CD4-positive, CD25-positive, alpha-beta regulatory T cell (primary cell): Measurements from ENCODE around the gene PPFIA4. TPM values are rescaled to one million over a fixed set of nuclear protein-coding genes. Genes with fewer than 3 reads are reported as not detected.
A peak's percentile ranks its signal among the peaks of the same experiment; 100 is the strongest.
"Not testable (repeated sequence)": the region's sequence is repeated elsewhere in the genome, so short reads cannot be mapped to it uniquely, and the experiment has no call there.

Source experiments
- ATAC-seq, 2 donors: fragments of 150-1000 bp; cut with Tn5 transposase; one replicate each; pipeline ENCODE4 v1.10.0; 2021; ENCODE audit warnings: low read depth in 2 of 2, moderate number of reproducible peaks in 2 of 2, moderate library complexity in 1 of 2
- DNase-seq, 3 donors: peaks; one replicate each; pipeline versions ENCODE4 v3.0.0 to v3.0.0-alpha.2; 2012 to 2022; ENCODE audit warnings: mixed read lengths in 1 of 3
- H3K27ac ChIP-seq: one replicate; pipeline ENCODE4 v1.7.0; 2013; ENCODE audit warnings: mild to moderate bottlenecking, low read length; ENCODE audit not compliant: insufficient read depth, poor library complexity, severe bottlenecking
- H3K27me3 ChIP-seq: one replicate; pipeline ENCODE4 v1.7.0; 2013; ENCODE audit warnings: low read length; ENCODE audit not compliant: control insufficient read depth, insufficient read depth
- H3K36me3 ChIP-seq: one replicate; pipeline ENCODE4 v1.7.0; 2013; ENCODE audit warnings: mild to moderate bottlenecking, low read length, moderate library complexity; ENCODE audit not compliant: control insufficient read depth, insufficient read depth
- H3K4me1 ChIP-seq: 2 replicates; pipeline ENCODE4 v1.7.0; 2013; ENCODE audit warnings: mild to moderate bottlenecking, low read length; ENCODE audit not compliant: insufficient read depth, control insufficient read depth, poor library complexity, severe bottlenecking
- H3K4me3 ChIP-seq: one replicate; pipeline ENCODE4 v1.7.0; 2013; ENCODE audit warnings: low read depth, mild to moderate bottlenecking, low read length, moderate library complexity
- H3K9me3 ChIP-seq, 2 experiments: 1 replicate in 1 of 2; 2 replicates in 1 of 2; pipeline ENCODE4 v1.7.0; 2013; ENCODE audit warnings: low read length in 2 of 2, mild to moderate bottlenecking in 1 of 2, moderate library complexity in 1 of 2; ENCODE audit not compliant: control insufficient read depth in 2 of 2
- H3K27ac Mint-ChIP-seq, 3 donors: one replicate each; pipeline ENCODE4 v1.8.0; 2020 to 2022; ENCODE audit warnings: mild to moderate bottlenecking in 3 of 3, mixed read lengths in 3 of 3, moderate library complexity in 2 of 3
- H3K27me3 Mint-ChIP-seq: one replicate; pipeline ENCODE4 v1.8.0; 2022; ENCODE audit warnings: mild to moderate bottlenecking, mixed read lengths
- H3K36me3 Mint-ChIP-seq: one replicate; pipeline ENCODE4 v1.8.0; 2020; ENCODE audit warnings: mixed read lengths
- H3K4me1 Mint-ChIP-seq, 4 donors: one replicate each; pipeline ENCODE4 v1.8.0; 2020 to 2022; ENCODE audit warnings: mixed read lengths in 4 of 4, mild to moderate bottlenecking in 1 of 4
- H3K4me3 Mint-ChIP-seq, 4 donors: one replicate each; pipeline ENCODE4 v1.8.0; 2020 to 2022; ENCODE audit warnings: mild to moderate bottlenecking in 4 of 4, mixed read lengths in 4 of 4, moderate library complexity in 3 of 4
- H3K9me3 Mint-ChIP-seq, 7 donors: one replicate each; pipeline ENCODE4 v1.8.0; 2020 to 2022; ENCODE audit warnings: mixed read lengths in 7 of 7, mild to moderate bottlenecking in 3 of 7, moderate library complexity in 2 of 7
- polyA plus RNA-seq, 4 donors: library from polyadenylated mRNA; unstranded; fragments of 300-500 nt; fragmentation: Illumina TruSeq; gene quantifications; one replicate each; pipeline ENCODE4 v1.2.3, GENCODE V29; 2021
- total RNA-seq: library from RNA; stranded (reverse); gene quantifications from one replicate; pipeline ENCODE4 v1.2.3, GENCODE V29; 2022

The PPFIA4 gene
- total and polyA plus RNA-seq, 5 donors from 2014 or later: 0.96 TPM; not detected in 4

- H3K36me3 ChIP-seq: peaks cover 58% of the 10 kb centered on the region
- not testable (repeated sequence) for H3K4me3 ChIP-seq, H3K27me3 ChIP-seq, H3K4me1 ChIP-seq, H3K27me3 Mint-ChIP-seq, H3K9me3 ChIP-seq, DNase-seq, H3K27ac Mint-ChIP-seq, ATAC-seq, H3K27ac ChIP-seq, H3K4me3 Mint-ChIP-seq, H3K9me3 Mint-ChIP-seq
- peaks cover 27% of the 10 kb centered on the region for H3K36me3 Mint-ChIP-seq
- H3K4me1 Mint-ChIP-seq: peaks cover 4 to 12% (median 8%) of the 10 kb centered on the region in 4 donors
These were observed 3.4 kb upstream of the PPFIA4 start for GRCh38 chr1:203022855-203023254.

GRCh38 chr1:203025686-203026030, 633 bp upstream of the PPFIA4 start:
- Histone ChIP-seq H3K4me3 (no peak overlapping the region), H3K4me1 (peaks cover 8% of the 10 kb centered on the region), H3K27ac (peak overlapping the region; percentile 70), H3K9me3 (no peaks in the 10 kb centered on the region), H3K27me3 (peaks cover 9% of the 10 kb centered on the region), H3K36me3 (peaks cover 35% of the 10 kb centered on the region)
- Mint-ChIP-seq H3K27me3 (peaks cover 6% of the 10 kb centered on the region), H3K9me3 (peaks cover 0 to 6% (median 0%) of the 10 kb centered on the region in 7 donors), H3K27ac (peak overlapping the region; percentile 80 to 85 (median 84)), H3K36me3 (peaks cover 15% of the 10 kb centered on the region), H3K4me3 (peak overlapping the region; percentile 62 to 87 (median 77)), H3K4me1 (peaks cover 4 to 12% (median 8%) of the 10 kb centered on the region in 4 donors)
- ATAC-seq: no peak
- DNase-seq: no peak

DNA sequence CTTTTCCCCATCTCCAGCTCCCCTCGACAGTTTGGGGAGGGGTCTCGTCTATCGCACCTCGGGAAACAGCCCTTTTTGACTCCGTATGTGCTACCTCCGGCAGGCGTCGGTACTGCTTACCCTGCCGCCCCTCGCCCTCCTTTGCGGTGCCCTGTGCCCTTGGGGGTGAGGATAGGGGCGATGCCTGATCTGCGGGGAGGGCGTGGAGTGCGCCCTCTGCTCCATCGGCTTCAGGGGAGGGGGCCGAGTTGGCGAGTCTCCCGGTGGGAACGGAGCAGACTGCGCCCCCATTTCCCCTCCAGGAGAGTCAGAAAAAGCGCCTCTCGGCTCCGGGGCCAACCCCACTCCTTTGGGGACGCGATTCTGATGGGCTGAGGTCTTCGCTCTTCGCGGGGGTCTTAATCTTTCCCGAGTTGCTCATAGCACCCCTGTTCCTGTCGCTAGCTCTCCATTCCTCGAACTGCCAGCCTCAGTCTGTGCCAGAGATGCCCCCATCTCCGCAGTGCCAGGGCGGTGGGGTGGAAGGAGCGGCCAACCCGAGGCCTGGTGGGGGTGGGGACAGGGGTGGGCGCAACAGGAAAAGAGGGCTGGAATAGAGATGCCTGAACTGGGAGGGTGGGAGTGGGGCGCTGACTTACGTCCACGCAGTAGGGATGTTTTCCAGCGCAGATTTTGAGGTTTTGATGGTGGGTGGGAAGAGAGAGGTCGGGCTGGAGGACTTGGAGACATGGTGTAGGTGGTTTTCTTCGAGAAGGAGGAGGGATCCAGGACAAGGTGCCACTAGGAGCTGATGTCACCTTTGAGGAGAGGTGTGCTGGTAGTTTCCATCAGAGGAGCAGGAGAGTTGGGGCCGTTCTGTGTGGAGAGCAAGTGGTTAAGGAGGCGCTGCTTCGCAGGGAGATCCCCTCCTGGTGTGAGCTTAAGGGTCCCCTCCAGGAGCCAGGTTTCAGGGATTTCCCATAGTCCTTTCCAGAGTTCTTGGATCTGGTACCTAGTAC, 674 bp downstream of the PPFIA4 start:
- Histone ChIP-seq H3K4me3 (peak overlapping the region; percentile 57), H3K9me3 (no peaks in the 10 kb centered on the region), H3K4me1 (peaks cover 8% of the 10 kb centered on the region), H3K36me3 (peaks cover 22% of the 10 kb centered on the region), H3K27ac (no peak overlapping the region), H3K27me3 (peaks cover 9% of the 10 kb centered on the region)
- DNase-seq (no peak), ATAC-seq (peak; percentile 21 to 33)
- Mint-ChIP-seq H3K4me3 (peak overlapping the region; percentile 78 to 82 (median 81)), H3K36me3 (peaks cover 9% of the 10 kb centered on the region), H3K9me3 (peaks cover 0 to 6% (median 0%) of the 10 kb centered on the region in 7 donors), H3K4me1 (peaks cover 4 to 12% (median 8%) of the 10 kb centered on the region in 4 donors), H3K27me3 (peaks cover 6% of the 10 kb centered on the region), H3K27ac (peak overlapping the region; percentile 80 to 85 (median 82))

GRCh38 chr1:203028067-203028783, 1.9 kb downstream of the PPFIA4 start:
- H3K4me3 Mint-ChIP-seq: peak overlapping the region in 2 of 4 donors; percentile 78 to 80

DNA sequence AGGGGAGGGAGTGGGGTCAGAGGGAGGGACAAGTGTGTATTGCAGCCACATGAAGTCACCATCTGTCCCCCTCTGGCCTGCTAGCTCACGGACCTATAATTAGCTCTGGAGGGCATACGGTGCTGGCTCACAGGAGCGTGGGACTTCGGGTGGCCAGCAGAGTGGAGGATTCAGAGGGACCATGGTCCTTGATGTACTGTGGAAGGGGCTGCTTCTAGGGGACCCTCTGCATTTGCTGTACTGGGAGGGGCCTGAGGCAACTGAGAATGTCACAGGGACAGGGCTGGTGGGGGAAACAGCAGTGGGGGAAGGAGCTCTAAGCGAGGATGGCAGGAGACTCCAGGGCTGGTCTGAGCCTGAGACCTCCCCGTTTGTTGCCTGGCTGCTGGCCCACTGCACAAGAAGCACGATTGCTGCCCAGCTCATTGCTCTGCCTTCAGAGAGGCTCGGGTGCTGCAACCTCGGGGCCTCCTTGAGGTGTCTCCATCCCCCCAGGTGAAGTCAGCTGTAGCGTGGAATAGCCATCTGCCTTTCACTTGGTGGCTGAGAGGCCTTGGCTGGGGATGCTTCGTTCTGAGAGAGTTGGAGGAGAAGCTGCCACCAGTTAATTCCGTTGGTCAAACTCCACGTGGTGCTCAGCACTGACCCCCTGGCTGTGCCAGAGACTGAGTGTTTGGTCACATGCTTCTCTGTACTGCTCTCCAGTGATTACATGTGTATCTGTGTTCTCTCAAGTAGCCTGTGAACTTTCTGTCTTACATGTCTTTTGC, 2.7 kb downstream of the PPFIA4 start:
- H3K27ac ChIP-seq: no peak overlapping the region
- peaks cover 8% of the 10 kb centered on the region for H3K4me1 ChIP-seq
- ATAC-seq: no peak
- peaks cover 9% of the 10 kb centered on the region for H3K36me3 ChIP-seq
- peaks cover 9% of the 10 kb centered on the region for H3K27me3 ChIP-seq
- Mint-ChIP-seq H3K4me3 (no peak overlapping the region), H3K27ac (no peak overlapping the region), H3K27me3 (peaks cover 6% of the 10 kb centered on the region), H3K36me3 (peaks cover 5% of the 10 kb centered on the region), H3K9me3 (peaks cover 0 to 6% (median 0%) of the 10 kb centered on the region in 7 donors), H3K4me1 (peaks cover 4 to 12% (median 8%) of the 10 kb centered on the region in 4 donors)
- H3K9me3 ChIP-seq: no peaks in the 10 kb centered on the region
- no peak for DNase-seq
- H3K4me3 ChIP-seq: no peak overlapping the region

More at GRCh38 chr1:203028067-203028783, 1.9 kb downstream of the PPFIA4 start:
- H3K27ac Mint-ChIP-seq: peak overlapping the region in 1 of 3 donors; percentile 16
- Histone ChIP-seq H3K4me1 (peaks cover 8% of the 10 kb centered on the region), H3K27ac (no peak overlapping the region), H3K27me3 (peaks cover 9% of the 10 kb centered on the region), H3K36me3 (peaks cover 16% of the 10 kb centered on the region), H3K9me3 (no peaks in the 10 kb centered on the region), H3K4me3 (no peak overlapping the region)
- peaks cover 0 to 6% (median 0%) of the 10 kb centered on the region in 7 donors for H3K9me3 Mint-ChIP-seq
- peaks cover 6% of the 10 kb centered on the region for H3K27me3 Mint-ChIP-seq
- ATAC-seq (no peak), DNase-seq (no peak)
- peaks cover 4 to 12% (median 8%) of the 10 kb centered on the region in 4 donors for H3K4me1 Mint-ChIP-seq
- peaks cover 9% of the 10 kb centered on the region for H3K36me3 Mint-ChIP-seq

DNA sequence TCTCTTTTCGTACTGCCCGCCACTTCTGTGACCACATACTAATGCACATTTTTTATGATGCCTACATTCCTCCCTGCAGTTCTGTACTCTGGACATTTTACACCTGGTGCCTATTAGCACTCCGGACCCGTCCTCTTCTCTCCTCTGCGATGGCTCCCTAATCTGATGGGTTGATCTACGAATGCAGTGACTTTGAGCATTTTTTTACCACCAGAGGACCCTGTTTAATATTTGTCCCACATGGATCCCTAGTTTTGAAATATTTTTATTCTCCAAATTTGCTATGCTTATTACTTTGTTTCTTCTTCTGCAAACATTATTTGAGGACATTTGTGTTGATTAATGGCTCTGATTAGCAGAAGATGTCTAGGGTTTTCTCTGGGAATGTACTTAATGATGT, 5.2 kb downstream of the PPFIA4 start:
- peaks cover 8% of the 10 kb centered on the region for H3K4me1 ChIP-seq
- no peaks in the 10 kb centered on the region for H3K9me3 ChIP-seq
- H3K36me3 ChIP-seq: no peaks in the 10 kb centered on the region
- H3K4me3 ChIP-seq: no peak overlapping the region
- Mint-ChIP-seq H3K27me3 (no peaks in the 10 kb centered on the region), H3K4me1 (peaks cover 0 to 6% (median 1%) of the 10 kb centered on the region in 4 donors), H3K36me3 (no peaks in the 10 kb centered on the region), H3K27ac (peak overlapping the region in 1 of 3 donors; percentile 39), H3K9me3 (no peaks in the 10 kb centered on the region), H3K4me3 (no peak overlapping the region)
- DNase-seq (no peak), ATAC-seq (no peak)
- peaks cover 9% of the 10 kb centered on the region for H3K27me3 ChIP-seq
- no peak overlapping the region for H3K27ac ChIP-seq

GRCh38 chr1:203033287-203033686, 7.0 kb downstream of the PPFIA4 start:
- H3K36me3 Mint-ChIP-seq: no peaks in the 10 kb centered on the region
- no peaks in the 10 kb centered on the region for H3K27me3 Mint-ChIP-seq
- H3K4me3 ChIP-seq: no peak overlapping the region
- no peak overlapping the region for H3K4me3 Mint-ChIP-seq
- no peaks in the 10 kb centered on the region for H3K9me3 ChIP-seq
- no peaks in the 10 kb centered on the region for H3K27me3 ChIP-seq
- no peaks in the 10 kb centered on the region for H3K9me3 Mint-ChIP-seq
- ATAC-seq (no peak), DNase-seq (no peak)
- no peaks in the 10 kb centered on the region for H3K4me1 Mint-ChIP-seq
- no peak overlapping the region for H3K27ac ChIP-seq
- no peaks in the 10 kb centered on the region for H3K4me1 ChIP-seq
- H3K36me3 ChIP-seq: no peaks in the 10 kb centered on the region
- H3K27ac Mint-ChIP-seq: no peak overlapping the region
